ENCODE data around the gene FLT4.

The FLT4 gene

GRCh38 chr5:180558232-180558631 lies 91.2 kb downstream of the FLT4 start:
- no peak for ATAC-seq (ENCODE audit: low read depth)
- no peaks in the 10 kb centered on the region for H3K27me3 Mint-ChIP-seq

GRCh38 chr5:180557217-180557809 lies 92.1 kb downstream of the FLT4 start:
- Mint-ChIP-seq H3K9me3 (peaks cover 1% of the 10 kb centered on the region), H3K27ac (no peak overlapping the region), H3K4me1 (peaks cover 10% of the 10 kb centered on the region), H3K36me3 (peaks cover 40% of the 10 kb centered on the region), H3K4me3 (no peak overlapping the region), H3K27me3 (no peaks in the 10 kb centered on the region)
- ATAC-seq (ENCODE audit: low read depth): no peak
- no peak for DNase-seq (ENCODE audit: low spot score in 2 of 2)

More at GRCh38 chr5:180558232-180558631, 91.2 kb downstream of the FLT4 start:
- Mint-ChIP-seq H3K27ac (no peak overlapping the region), H3K4me1 (peaks cover 10% of the 10 kb centered on the region), H3K9me3 (peaks cover 1% of the 10 kb centered on the region), H3K36me3 (peaks cover 38% of the 10 kb centered on the region), H3K4me3 (no peak overlapping the region)
- DNase-seq (ENCODE audit: low spot score in 2 of 2): no peak

GRCh38 chr5:180555168-180555921 lies 94.1 kb downstream of the FLT4 start:
- H3K4me1 Mint-ChIP-seq: peaks cover 6% of the 10 kb centered on the region
- ATAC-seq (ENCODE audit: low read depth): no peak
- no peaks in the 10 kb centered on the region for H3K27me3 Mint-ChIP-seq
- no peak overlapping the region for H3K4me3 Mint-ChIP-seq
- H3K9me3 Mint-ChIP-seq: peaks cover 1% of the 10 kb centered on the region
- H3K36me3 Mint-ChIP-seq: peaks cover 37% of the 10 kb centered on the region
- H3K27ac Mint-ChIP-seq: no peak overlapping the region
- no peak for DNase-seq (ENCODE audit: low spot score in 2 of 2)

GRCh38 chr5:180553530-180553929 lies 95.9 kb downstream of the FLT4 start:
- Mint-ChIP-seq H3K36me3 (peaks cover 33% of the 10 kb centered on the region), H3K4me1 (peaks cover 1% of the 10 kb centered on the region), H3K27ac (no peak overlapping the region), H3K9me3 (no peaks in the 10 kb centered on the region), H3K27me3 (no peaks in the 10 kb centered on the region), H3K4me3 (no peak overlapping the region)
- ATAC-seq (ENCODE audit: low read depth) (no peak), DNase-seq (ENCODE audit: low spot score in 2 of 2) (no peak)

Data from memory B cell (primary cell).